Activated CD8-positive, alpha-beta memory T cell treated with anti-CD3 and anti-CD28 coated beads for 4 hours (primary cell): ENCODE data around the gene EPB41L4B.
"Not testable (repeated sequence)": the region's sequence is repeated elsewhere in the genome, so short reads cannot be mapped to it uniquely, and the experiment has no call there.

Experiments used
- DNase-seq, 2 donors: peaks; one replicate each; pipeline ENCODE4 v3.0.0-alpha.2; 2020; ENCODE audit warnings: low read depth in 2 of 2

Gene EPB41L4B

GRCh38 chr9:109320742-109321448, at the start of gene EPB41L4B:
Gene EPB41L4B, minus strand, starts transcription at chr9:109321059. Its CDS starts 613 bp downstream, at chr9:109320446.
- peak; percentile 52 to 70 for DNase-seq

- DNase-seq: no peak
Measured at GRCh38 chr9:109369285-109369684, 48.4 kb upstream of the EPB41L4B start.

- no peak for DNase-seq
Measured at GRCh38 chr9:109360771-109361170, 39.9 kb upstream of the EPB41L4B start.

GRCh38 chr9:109358968-109359603, 38.2 kb upstream of the EPB41L4B start:
- not testable (repeated sequence) for DNase-seq

GRCh38 chr9:109355564-109356297, 34.9 kb upstream of the EPB41L4B start:
- no peak for DNase-seq

- no peak for DNase-seq
Measured at GRCh38 chr9:109354190-109354589, 33.3 kb upstream of the EPB41L4B start.

GRCh38 chr9:109351032-109351431, 30.2 kb upstream of the EPB41L4B start:
- no peak for DNase-seq

- no peak for DNase-seq
Measured at GRCh38 chr9:109349421-109349846, 28.6 kb upstream of the EPB41L4B start.

- DNase-seq: no peak
Measured at GRCh38 chr9:109346904-109347303, 26.0 kb upstream of the EPB41L4B start.

- no peak for DNase-seq
Measured at GRCh38 chr9:109344866-109345265, 24.0 kb upstream of the EPB41L4B start.

GRCh38 chr9:109342878-109343277, 22.0 kb upstream of the EPB41L4B start:
- DNase-seq: no peak

GRCh38 chr9:109341561-109341960, 20.7 kb upstream of the EPB41L4B start:
- DNase-seq: no peak

- not testable (repeated sequence) for DNase-seq
Measured at GRCh38 chr9:109340979-109341378, 20.1 kb upstream of the EPB41L4B start.

- DNase-seq: no peak
Measured at GRCh38 chr9:109336409-109336808, 15.6 kb upstream of the EPB41L4B start.

GRCh38 chr9:109335929-109336328, 15.1 kb upstream of the EPB41L4B start:
- DNase-seq: no peak

GRCh38 chr9:109335121-109335520, 14.3 kb upstream of the EPB41L4B start:
- DNase-seq: no peak

- no peak for DNase-seq
Measured at GRCh38 chr9:109331353-109331752, 10.5 kb upstream of the EPB41L4B start.

GRCh38 chr9:109329638-109330258, 8.9 kb upstream of the EPB41L4B start:
- no peak for DNase-seq

- no peak for DNase-seq
Measured at GRCh38 chr9:109328978-109329637, 8.2 kb upstream of the EPB41L4B start.

- DNase-seq: no peak
Measured at GRCh38 chr9:109325089-109325488, 4.2 kb upstream of the EPB41L4B start.

GRCh38 chr9:109323771-109324170, 2.9 kb upstream of the EPB41L4B start:
- DNase-seq: no peak

- DNase-seq: no peak
Measured at GRCh38 chr9:109321727-109322126, 868 bp upstream of the EPB41L4B start.
